ENCODE data around the gene EFEMP2. TPM values are rescaled to one million over a fixed set of nuclear protein-coding genes. Genes with fewer than 3 reads are reported as not detected.
"Not testable (repeated sequence)": the region's sequence is repeated elsewhere in the genome, so short reads cannot be mapped to it uniquely, and the experiment has no call there.

The EFEMP2 gene
- polyA plus RNA-seq, 1 donor, result 37.7 TPM

DNA sequence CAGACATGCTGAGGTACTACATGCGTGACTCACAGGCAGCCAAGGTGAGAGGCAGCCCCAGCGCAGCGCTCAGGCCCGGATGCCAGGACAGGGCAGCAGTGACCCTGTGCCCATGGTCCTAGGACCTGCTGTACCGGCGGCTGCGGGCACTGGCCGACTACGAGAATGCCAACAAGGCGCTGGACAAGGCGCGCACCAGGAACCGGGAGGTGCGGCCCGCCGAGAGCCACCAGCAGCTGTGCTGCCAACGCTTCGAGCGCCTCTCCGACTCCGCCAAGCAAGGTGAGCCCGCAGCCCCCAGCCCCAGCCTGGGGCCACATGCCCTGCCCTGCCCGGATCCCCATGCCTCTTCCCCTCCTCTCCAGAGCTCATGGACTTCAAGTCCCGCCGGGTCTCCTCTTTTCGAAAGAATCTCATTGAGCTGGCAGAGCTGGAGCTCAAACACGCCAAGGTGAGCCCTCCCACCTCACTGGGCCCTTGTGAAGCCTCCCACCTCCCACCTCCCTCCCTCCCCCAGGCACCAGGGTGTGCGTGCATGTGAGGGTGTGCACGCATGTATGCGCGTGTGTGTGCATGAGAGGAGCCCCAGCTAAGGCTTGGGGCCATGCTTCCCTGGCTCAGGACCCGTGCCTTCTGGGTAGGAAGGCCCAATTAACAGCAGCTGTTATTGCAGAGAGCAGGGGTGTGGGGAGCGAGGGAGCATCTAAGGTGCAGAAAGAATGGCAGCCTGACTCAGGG lies 19.9 kb downstream of the EFEMP2 start:
- DNase-seq, result peak in 1 of 2 donors; percentile 4
- H3K27ac ChIP-seq (ENCODE audit: low read length), result peak overlapping the region; percentile 89
- peaks cover 68% of the 10 kb centered on the region for H3K4me1 ChIP-seq (ENCODE audit: control insufficient read depth, insufficient read depth, low read length)

DNA sequence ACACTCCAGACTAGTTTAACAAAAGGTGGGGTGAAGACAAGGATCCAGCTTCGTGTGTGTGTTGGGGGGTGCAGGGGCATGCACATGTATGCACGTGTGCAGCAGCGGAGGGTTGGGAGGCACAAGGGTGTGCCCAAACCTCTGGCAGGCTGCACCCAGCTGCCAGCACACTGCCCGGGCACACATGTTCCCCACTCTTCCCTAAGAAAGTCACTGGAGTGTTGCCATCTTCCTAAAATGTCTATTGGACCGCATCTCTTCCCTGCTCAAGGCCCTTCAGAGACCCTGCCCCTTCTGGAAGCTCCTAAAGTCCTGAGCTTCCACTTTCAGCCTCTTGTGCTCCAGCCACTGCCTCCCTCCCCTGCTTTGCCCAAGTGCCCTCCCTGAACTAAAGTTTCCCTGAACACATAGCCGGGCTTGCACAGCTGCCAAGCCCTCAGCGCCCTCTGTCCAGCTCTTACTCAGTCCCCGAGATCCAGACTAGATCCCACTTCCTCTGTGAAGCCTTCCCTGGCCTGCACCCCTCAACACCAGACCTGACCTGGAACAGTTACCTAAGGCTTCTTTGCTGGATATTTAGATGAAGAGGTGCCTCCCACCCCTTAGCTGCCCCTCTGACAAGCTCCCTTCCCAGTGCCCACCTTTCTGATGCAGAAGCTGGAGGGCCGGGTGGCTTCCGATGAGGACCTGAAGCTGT lies 20.6 kb downstream of the EFEMP2 start:
- peak in 1 of 2 donors; percentile 3 for DNase-seq
- no CpG with 5 or more reads among the region's 10 CpGs for WGBS (ENCODE audit: insufficient coverage, low lambda C conversion rate)

More for the DNA sequence above, 19.9 kb downstream of the EFEMP2 start:
- no peaks in the 10 kb centered on the region for H3K27me3 ChIP-seq (ENCODE audit: control insufficient read depth, insufficient read depth, low read length)
- WGBS (ENCODE audit: insufficient coverage, low lambda C conversion rate), result no CpG with 5 or more reads among the region's 33 CpGs
- H3K4me3 ChIP-seq (ENCODE audit: low read length), result no peak overlapping the region
- peaks cover 48% of the 10 kb centered on the region for H3K36me3 ChIP-seq (ENCODE audit: control insufficient read depth, insufficient read depth, low read length)
- peaks cover 4% of the 10 kb centered on the region for H3K9me3 ChIP-seq (ENCODE audit: control insufficient read depth, low read depth, low read length)

DNA sequence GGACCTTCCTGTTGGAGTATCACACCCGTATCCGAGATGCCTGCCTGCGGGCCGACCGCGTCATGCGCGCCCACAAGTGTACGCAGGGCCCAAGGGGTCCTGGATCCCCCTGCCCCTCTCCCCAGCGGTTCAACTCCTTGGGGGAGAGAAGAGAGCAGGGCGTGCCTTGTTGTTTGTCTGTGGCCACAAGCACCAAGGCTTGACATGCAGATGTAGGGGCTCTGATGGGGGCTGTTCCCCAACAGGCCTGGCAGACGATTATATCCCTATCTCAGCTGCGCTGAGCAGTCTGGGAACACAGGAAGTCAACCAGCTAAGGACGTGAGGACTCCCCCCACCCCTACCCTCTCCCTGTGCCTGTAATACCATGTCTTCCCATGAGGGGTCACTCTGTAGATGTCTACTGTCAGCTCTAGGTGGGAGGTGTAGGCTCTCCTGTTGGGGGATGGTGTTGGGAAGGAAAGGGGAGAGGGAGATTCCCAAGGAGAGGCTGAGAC lies 21.5 kb downstream of the EFEMP2 start:
- H3K27ac ChIP-seq (ENCODE audit: low read length), result no peak overlapping the region
- no peaks in the 10 kb centered on the region for H3K27me3 ChIP-seq (ENCODE audit: control insufficient read depth, insufficient read depth, low read length)
- H3K4me3 ChIP-seq (ENCODE audit: low read length), result no peak overlapping the region
- peak in 1 of 2 donors; percentile 19 for DNase-seq
- peaks cover 4% of the 10 kb centered on the region for H3K9me3 ChIP-seq (ENCODE audit: control insufficient read depth, low read depth, low read length)
- no CpG with 5 or more reads among the region's 14 CpGs for WGBS (ENCODE audit: insufficient coverage, low lambda C conversion rate)
- peaks cover 65% of the 10 kb centered on the region for H3K4me1 ChIP-seq (ENCODE audit: control insufficient read depth, insufficient read depth, low read length)
- H3K36me3 ChIP-seq (ENCODE audit: control insufficient read depth, insufficient read depth, low read length), result peaks cover 48% of the 10 kb centered on the region

More for the DNA sequence above, 20.6 kb downstream of the EFEMP2 start:
- Histone ChIP-seq H3K27ac (ENCODE audit: low read length) (peak overlapping the region; percentile 89), H3K4me3 (ENCODE audit: low read length) (no peak overlapping the region), H3K36me3 (ENCODE audit: control insufficient read depth, insufficient read depth, low read length) (peaks cover 48% of the 10 kb centered on the region), H3K4me1 (ENCODE audit: control insufficient read depth, insufficient read depth, low read length) (peaks cover 68% of the 10 kb centered on the region), H3K27me3 (ENCODE audit: control insufficient read depth, insufficient read depth, low read length) (no peaks in the 10 kb centered on the region), H3K9me3 (ENCODE audit: control insufficient read depth, low read depth, low read length) (peaks cover 4% of the 10 kb centered on the region)

DNA sequence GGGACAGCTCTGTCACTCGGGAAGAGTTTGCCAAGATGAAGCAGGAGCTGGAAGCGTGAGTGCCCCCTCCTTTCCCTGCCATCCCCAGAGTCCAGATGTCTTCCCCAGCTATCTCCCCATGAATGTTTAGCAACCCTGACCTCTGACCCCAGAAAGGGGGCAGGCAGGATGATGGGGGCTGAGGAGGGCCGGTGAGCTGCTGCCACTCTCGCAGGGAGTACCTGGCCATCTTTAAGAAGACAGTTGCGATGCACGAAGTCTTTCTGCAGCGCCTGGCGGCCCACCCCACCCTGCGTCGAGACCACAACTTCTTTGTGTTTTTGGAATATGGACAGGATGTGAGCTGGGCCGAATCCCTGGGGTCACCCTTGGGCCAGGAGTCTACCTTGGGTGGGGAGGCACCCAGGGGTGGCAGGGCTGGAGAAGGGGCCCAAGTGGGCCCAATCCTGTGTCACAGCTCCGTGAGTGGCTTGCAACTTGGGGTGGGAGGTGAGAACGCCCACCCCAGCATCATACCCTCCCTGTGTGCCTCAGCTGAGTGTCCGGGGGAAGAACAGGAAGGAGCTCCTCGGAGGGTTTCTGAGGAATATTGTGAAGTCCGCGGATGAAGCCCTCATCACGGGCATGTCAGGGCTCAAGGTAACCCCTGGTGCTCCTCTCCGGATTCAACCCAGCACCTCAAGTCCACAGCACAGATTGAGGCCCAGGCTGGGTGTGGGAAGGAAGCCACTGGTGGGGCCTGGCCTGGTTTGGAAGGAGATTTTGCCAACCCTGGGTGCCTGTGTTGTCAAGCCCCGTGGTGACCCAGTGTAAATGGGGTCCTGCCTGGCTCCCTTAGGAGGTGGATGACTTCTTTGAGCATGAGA lies 22.1 kb downstream of the EFEMP2 start:
- Histone ChIP-seq H3K36me3 (ENCODE audit: control insufficient read depth, insufficient read depth, low read length) (peaks cover 41% of the 10 kb centered on the region), H3K4me1 (ENCODE audit: control insufficient read depth, insufficient read depth, low read length) (peaks cover 59% of the 10 kb centered on the region), H3K27ac (ENCODE audit: low read length) (no peak overlapping the region), H3K27me3 (ENCODE audit: control insufficient read depth, insufficient read depth, low read length) (no peaks in the 10 kb centered on the region), H3K9me3 (ENCODE audit: control insufficient read depth, low read depth, low read length) (peaks cover 4% of the 10 kb centered on the region), H3K4me3 (ENCODE audit: low read length) (no peak overlapping the region)
- WGBS (ENCODE audit: insufficient coverage, low lambda C conversion rate), result no CpG with 5 or more reads among the region's 20 CpGs
- peak in 1 of 2 donors; percentile 10 for DNase-seq

DNA sequence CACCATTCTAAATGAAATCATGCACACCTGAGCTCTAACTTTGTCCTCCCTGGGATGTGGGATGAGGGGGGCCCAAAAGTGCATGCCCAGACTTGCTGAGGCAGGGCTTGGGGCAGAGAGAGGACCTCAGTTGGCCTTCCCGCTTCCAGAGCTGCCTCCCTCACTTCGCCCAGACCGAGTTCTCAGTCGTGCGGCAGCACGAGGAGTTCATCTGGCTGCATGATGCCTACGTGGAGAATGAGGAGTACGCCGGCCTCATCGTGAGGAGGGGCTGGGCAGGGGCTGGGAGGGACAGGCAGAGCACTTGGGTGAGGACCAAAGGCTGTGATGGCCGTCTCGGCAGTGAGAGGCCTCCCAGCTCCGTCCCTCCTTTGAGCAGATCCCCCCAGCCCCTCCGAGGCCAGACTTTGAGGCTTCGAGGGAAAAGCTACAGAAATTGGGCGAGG lies 22.8 kb downstream of the EFEMP2 start:
- H3K36me3 ChIP-seq (ENCODE audit: control insufficient read depth, insufficient read depth, low read length), result peaks cover 34% of the 10 kb centered on the region
- H3K27me3 ChIP-seq (ENCODE audit: control insufficient read depth, insufficient read depth, low read length), result no peaks in the 10 kb centered on the region
- no peak overlapping the region for H3K27ac ChIP-seq (ENCODE audit: low read length)
- DNase-seq, result no peak
- no peak overlapping the region for H3K4me3 ChIP-seq (ENCODE audit: low read length)
- peaks cover 54% of the 10 kb centered on the region for H3K4me1 ChIP-seq (ENCODE audit: control insufficient read depth, insufficient read depth, low read length)
- H3K9me3 ChIP-seq (ENCODE audit: control insufficient read depth, low read depth, low read length), result peaks cover 4% of the 10 kb centered on the region
- whole genome bisulfite sequencing (ENCODE audit: insufficient coverage, low lambda C conversion rate), result no CpG with 5 or more reads among the region's 16 CpGs

DNA sequence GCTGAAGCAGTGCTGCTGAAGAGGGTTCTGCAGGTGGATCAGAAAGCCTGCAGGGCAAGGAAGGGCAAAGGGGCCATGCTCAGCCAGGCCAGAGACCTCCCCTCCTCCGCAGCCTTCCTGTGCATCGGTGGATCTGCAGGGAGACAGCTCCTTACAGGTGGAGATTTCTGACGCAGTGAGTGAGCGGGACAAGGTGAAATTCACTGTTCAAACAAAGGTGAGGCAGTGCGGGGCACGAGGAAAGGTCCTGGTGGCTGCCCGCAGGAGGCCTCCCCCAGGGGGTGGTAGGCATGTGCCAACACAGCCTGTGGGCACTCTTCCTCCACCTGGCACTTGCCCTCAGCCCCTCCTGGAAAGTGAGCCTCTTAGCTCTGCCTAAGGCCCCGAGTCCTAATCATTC lies 23.2 kb downstream of the EFEMP2 start:
- H3K36me3 ChIP-seq (ENCODE audit: control insufficient read depth, insufficient read depth, low read length), result peaks cover 30% of the 10 kb centered on the region
- H3K27ac ChIP-seq (ENCODE audit: low read length), result no peak overlapping the region
- peak in 1 of 2 donors; percentile 20 for DNase-seq
- peaks cover 4% of the 10 kb centered on the region for H3K9me3 ChIP-seq (ENCODE audit: control insufficient read depth, low read depth, low read length)
- no peaks in the 10 kb centered on the region for H3K27me3 ChIP-seq (ENCODE audit: control insufficient read depth, insufficient read depth, low read length)
- H3K4me3 ChIP-seq (ENCODE audit: low read length), result no peak overlapping the region
- no CpG with 5 or more reads among the region's 8 CpGs for WGBS (ENCODE audit: insufficient coverage, low lambda C conversion rate)
- peaks cover 54% of the 10 kb centered on the region for H3K4me1 ChIP-seq (ENCODE audit: control insufficient read depth, insufficient read depth, low read length)

DNA sequence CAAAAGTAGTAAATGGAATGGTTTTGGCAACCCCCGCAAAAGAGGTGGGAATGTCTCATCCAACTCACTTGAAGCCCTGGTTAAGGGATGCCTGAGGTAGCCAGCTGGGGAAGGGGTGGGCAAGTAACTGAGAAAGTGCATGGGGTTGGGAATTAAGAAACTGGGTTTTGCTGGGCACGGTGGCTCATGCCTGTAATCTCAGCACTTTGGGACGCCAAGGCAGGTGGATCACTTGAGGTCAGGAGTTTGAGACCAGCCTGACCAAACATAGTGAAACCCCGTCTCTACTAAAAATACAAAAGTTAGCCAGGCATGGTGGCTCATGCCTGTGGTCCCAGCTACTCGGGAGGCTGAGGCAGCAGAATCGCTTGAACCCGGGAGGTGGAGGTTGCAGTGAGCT lies 23.9 kb downstream of the EFEMP2 start:
- H3K4me3 ChIP-seq (ENCODE audit: low read length); H3K9me3 ChIP-seq (ENCODE audit: control insufficient read depth, low read depth, low read length); DNase-seq; H3K27me3 ChIP-seq (ENCODE audit: control insufficient read depth, insufficient read depth, low read length); H3K27ac ChIP-seq (ENCODE audit: low read length): not testable (repeated sequence)
- Histone ChIP-seq H3K4me1 (ENCODE audit: control insufficient read depth, insufficient read depth, low read length) (peaks cover 52% of the 10 kb centered on the region), H3K36me3 (ENCODE audit: control insufficient read depth, insufficient read depth, low read length) (peaks cover 29% of the 10 kb centered on the region)
- no CpG with 5 or more reads among the region's 7 CpGs for WGBS (ENCODE audit: insufficient coverage, low lambda C conversion rate)

DNA sequence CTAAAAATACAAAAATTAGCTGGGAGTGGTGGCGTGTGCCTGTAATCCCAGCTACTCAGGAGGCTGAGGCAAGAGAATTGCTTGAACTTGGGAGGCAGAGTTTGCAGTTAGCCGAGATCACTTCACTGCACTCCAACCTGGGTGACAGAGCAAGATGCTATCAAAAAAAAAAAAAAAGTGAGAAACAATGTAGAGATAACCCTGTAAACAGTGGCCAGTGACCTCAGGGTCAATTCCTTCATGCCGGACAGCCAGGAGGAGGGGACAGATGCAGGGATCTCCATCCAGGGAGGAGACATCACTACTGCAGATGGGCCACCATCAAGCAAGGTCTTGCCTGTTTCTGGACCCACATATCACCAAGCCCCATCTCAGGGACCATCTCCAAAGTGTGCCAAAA lies 24.9 kb downstream of the EFEMP2 start:
- Histone ChIP-seq H3K36me3 (ENCODE audit: control insufficient read depth, insufficient read depth, low read length) (peaks cover 20% of the 10 kb centered on the region), H3K27me3 (ENCODE audit: control insufficient read depth, insufficient read depth, low read length) (no peaks in the 10 kb centered on the region), H3K4me1 (ENCODE audit: control insufficient read depth, insufficient read depth, low read length) (peaks cover 42% of the 10 kb centered on the region), H3K9me3 (ENCODE audit: control insufficient read depth, low read depth, low read length) (peaks cover 4% of the 10 kb centered on the region), H3K27ac (ENCODE audit: low read length) (no peak overlapping the region), H3K4me3 (ENCODE audit: low read length) (no peak overlapping the region)
- no peak for DNase-seq
- no CpG with 5 or more reads among the region's 3 CpGs for WGBS (ENCODE audit: insufficient coverage, low lambda C conversion rate)

DNA sequence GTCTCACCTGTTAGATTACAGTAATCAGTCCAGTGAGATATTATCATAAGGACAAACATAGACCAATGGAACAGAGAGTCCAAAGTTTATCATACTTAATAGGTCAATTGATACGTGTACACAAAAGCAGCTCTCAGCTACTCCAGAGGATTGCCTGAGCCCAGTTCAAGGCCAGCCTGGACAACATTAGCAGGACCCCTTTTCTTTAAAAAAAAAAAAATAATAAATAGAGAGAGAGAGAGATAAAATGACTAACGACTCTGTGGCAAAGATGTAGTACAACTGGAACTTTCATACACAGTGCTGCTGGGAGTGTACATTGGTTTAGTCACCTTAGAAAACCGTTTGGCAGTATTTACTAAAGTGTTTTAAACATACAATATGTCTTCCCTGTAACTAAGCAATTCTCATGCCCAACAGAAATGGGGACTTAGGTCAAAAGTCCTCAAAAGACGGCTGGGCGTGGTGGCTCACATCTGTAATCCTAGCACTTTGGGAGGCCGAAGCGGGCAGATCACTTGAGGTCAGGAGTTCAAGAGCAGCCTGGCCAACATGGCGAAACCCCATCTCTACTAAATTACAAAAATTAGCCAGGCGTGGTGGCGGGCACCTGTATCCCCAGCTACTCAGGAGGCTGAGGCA lies 28.2 kb downstream of the EFEMP2 start:
- DNase-seq, result peak in 1 of 2 donors; percentile 73
- peaks cover 12% of the 10 kb centered on the region for H3K4me1 ChIP-seq (ENCODE audit: control insufficient read depth, insufficient read depth, low read length)
- H3K36me3 ChIP-seq (ENCODE audit: control insufficient read depth, insufficient read depth, low read length), result no peaks in the 10 kb centered on the region
- H3K27me3 ChIP-seq (ENCODE audit: control insufficient read depth, insufficient read depth, low read length), result no peaks in the 10 kb centered on the region
- H3K4me3 ChIP-seq (ENCODE audit: low read length), result no peak overlapping the region
- peak overlapping the region; percentile 7 for H3K27ac ChIP-seq (ENCODE audit: low read length)
- no peaks in the 10 kb centered on the region for H3K9me3 ChIP-seq (ENCODE audit: control insufficient read depth, low read depth, low read length)
- no CpG with 5 or more reads among the region's 10 CpGs for WGBS (ENCODE audit: insufficient coverage, low lambda C conversion rate)

Measured in large intestine (tissue), 3 donors.